GM10847 (cell line): ENCODE measurements around the gene ITGA3.

Experiments
- POLR2A ChIP-seq: IDR thresholded peaks from 2 replicates; pipeline ENCODE4 v1.6.1; 2011; ENCODE audit not compliant: insufficient read length; ENCODE audit errors: extremely low read depth

The ITGA3 gene

GRCh38 chr17:50072925-50073324 lies 17.0 kb downstream of the ITGA3 start:
- TF ChIP-seq POLR2A: no peak

- TF ChIP-seq POLR2A: no peak
These were observed 18.3 kb downstream of the ITGA3 start for GRCh38 chr17:50074227-50074626.

- TF ChIP-seq POLR2A: no peak
These were observed 19.6 kb downstream of the ITGA3 start for GRCh38 chr17:50075446-50076032.

GRCh38 chr17:50076221-50076590 lies 20.3 kb downstream of the ITGA3 start:
- no peak for TF ChIP-seq POLR2A

- no peak for TF ChIP-seq POLR2A
These were observed 20.8 kb downstream of the ITGA3 start for GRCh38 chr17:50076591-50077235.

GRCh38 chr17:50078430-50078829 lies 22.5 kb downstream of the ITGA3 start:
- no peak for TF ChIP-seq POLR2A

GRCh38 chr17:50079334-50080095 lies 23.6 kb downstream of the ITGA3 start:
- TF ChIP-seq POLR2A: no peak

- no peak for TF ChIP-seq POLR2A
These were observed 24.2 kb downstream of the ITGA3 start for GRCh38 chr17:50080096-50080480.

GRCh38 chr17:50080827-50081226 lies 24.9 kb downstream of the ITGA3 start:
- no peak for TF ChIP-seq POLR2A

GRCh38 chr17:50081757-50082156 lies 25.8 kb downstream of the ITGA3 start:
- TF ChIP-seq POLR2A: no peak

GRCh38 chr17:50087246-50087911 lies 31.5 kb downstream of the ITGA3 start:
- no peak for TF ChIP-seq POLR2A

GRCh38 chr17:50087912-50088405 lies 32.0 kb downstream of the ITGA3 start:
- no peak for TF ChIP-seq POLR2A

- no peak for TF ChIP-seq POLR2A
These were observed 33.3 kb downstream of the ITGA3 start for GRCh38 chr17:50088952-50089825.

GRCh38 chr17:50090071-50090470 lies 34.2 kb downstream of the ITGA3 start:
- no peak for TF ChIP-seq POLR2A
